ENCODE results near the gene TRAK2. TPM values are rescaled to one million over a fixed set of nuclear protein-coding genes. Genes with fewer than 3 reads are reported as not detected.

The TRAK2 gene
- total RNA-seq, 4 donors from 2014 or later, result 14.3 to 45.4 (median 20.3) TPM

- no peak for DNase-seq (ENCODE audit: low spot score in 2 of 2)
Measured at GRCh38 chr2:201358684-201359083, 92.6 kb downstream of the TRAK2 start.

GRCh38 chr2:201357221-201357620 is 94.0 kb downstream of the TRAK2 start, which contains the start of gene FLACC1:
Gene FLACC1, minus strand, starts transcription at chr2:201357345. Its CDS starts 5,941 bp downstream, at chr2:201351404.
- no peak within 1 kb of the TSS for H3K4me3 ChIP-seq
- 47% methylated on average over 1 of the region's 1 CpG for WGBS
- H3K36me3 ChIP-seq, result no peaks in the 10 kb centered on the region
- no peak for DNase-seq (ENCODE audit: low spot score in 2 of 2)
- no peak for TF ChIP-seq POLR2AphosphoS5 (IDR thresholded peaks at IDR 0.05)
- no peak for TF ChIP-seq POLR2A (IDR thresholded peaks at IDR 0.05)
- TF ChIP-seq, protein P1, sequence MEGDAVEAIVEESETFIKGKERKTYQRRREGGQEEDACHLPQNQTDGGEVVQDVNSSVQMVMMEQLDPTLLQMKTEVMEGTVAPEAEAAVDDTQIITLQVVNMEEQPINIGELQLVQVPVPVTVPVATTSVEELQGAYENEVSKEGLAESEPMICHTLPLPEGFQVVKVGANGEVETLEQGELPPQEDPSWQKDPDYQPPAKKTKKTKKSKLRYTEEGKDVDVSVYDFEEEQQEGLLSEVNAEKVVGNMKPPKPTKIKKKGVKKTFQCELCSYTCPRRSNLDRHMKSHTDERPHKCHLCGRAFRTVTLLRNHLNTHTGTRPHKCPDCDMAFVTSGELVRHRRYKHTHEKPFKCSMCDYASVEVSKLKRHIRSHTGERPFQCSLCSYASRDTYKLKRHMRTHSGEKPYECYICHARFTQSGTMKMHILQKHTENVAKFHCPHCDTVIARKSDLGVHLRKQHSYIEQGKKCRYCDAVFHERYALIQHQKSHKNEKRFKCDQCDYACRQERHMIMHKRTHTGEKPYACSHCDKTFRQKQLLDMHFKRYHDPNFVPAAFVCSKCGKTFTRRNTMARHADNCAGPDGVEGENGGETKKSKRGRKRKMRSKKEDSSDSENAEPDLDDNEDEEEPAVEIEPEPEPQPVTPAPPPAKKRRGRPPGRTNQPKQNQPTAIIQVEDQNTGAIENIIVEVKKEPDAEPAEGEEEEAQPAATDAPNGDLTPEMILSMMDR (IDR thresholded peaks at IDR 0.05), result no peak
- TF ChIP-seq EP300 (IDR thresholded peaks at IDR 0.05), result no peak
- no peak within 1 kb of the TSS for H3K27ac ChIP-seq
- H3K27me3 ChIP-seq, result no peaks in the 10 kb centered on the region
- H3K9me3 ChIP-seq, result no peaks in the 10 kb centered on the region
- no peaks in the 10 kb centered on the region for H3K4me1 ChIP-seq

More at GRCh38 chr2:201358684-201359083, 92.6 kb downstream of the TRAK2 start:
- Histone ChIP-seq H3K9me3 (no peaks in the 10 kb centered on the region), H3K27ac (no peak overlapping the region), H3K27me3 (no peaks in the 10 kb centered on the region), H3K4me1 (no peaks in the 10 kb centered on the region), H3K4me3 (no peak overlapping the region), H3K36me3 (peaks cover 3% of the 10 kb centered on the region)
- WGBS, result 94% methylated on average over 6 of the region's 7 CpGs
- TF ChIP-seq POLR2AphosphoS5 (IDR thresholded peaks at IDR 0.05) (no peak), POLR2A (IDR thresholded peaks at IDR 0.05) (no peak), EP300 (IDR thresholded peaks at IDR 0.05) (no peak)
- TF ChIP-seq, protein P1 (IDR thresholded peaks at IDR 0.05), result no peak

GRCh38 chr2:201353116-201353515 is 98.1 kb downstream of the TRAK2 start:
- H3K36me3 ChIP-seq, result no peaks in the 10 kb centered on the region
- H3K9me3 ChIP-seq, result no peaks in the 10 kb centered on the region
- no peak overlapping the region for H3K27ac ChIP-seq
- 62% methylated on average over 1 of the region's 1 CpG for WGBS
- no peaks in the 10 kb centered on the region for H3K4me1 ChIP-seq
- H3K27me3 ChIP-seq, result no peaks in the 10 kb centered on the region
- DNase-seq (ENCODE audit: low spot score in 2 of 2), result no peak
- H3K4me3 ChIP-seq, result no peak overlapping the region
- no peak for TF ChIP-seq EP300 (IDR thresholded peaks at IDR 0.05)
- no peak for TF ChIP-seq POLR2A (IDR thresholded peaks at IDR 0.05)
- TF ChIP-seq, protein P1 (IDR thresholded peaks at IDR 0.05), result no peak
- TF ChIP-seq POLR2AphosphoS5 (IDR thresholded peaks at IDR 0.05), result no peak

GRCh38 chr2:201350879-201351278 is 100.4 kb downstream of the TRAK2 start:
- TF ChIP-seq POLR2AphosphoS5 (IDR thresholded peaks at IDR 0.05) (no peak), POLR2A (IDR thresholded peaks at IDR 0.05) (no peak), EP300 (IDR thresholded peaks at IDR 0.05) (no peak)
- TF ChIP-seq, protein P1 (IDR thresholded peaks at IDR 0.05), result no peak

DNA sequence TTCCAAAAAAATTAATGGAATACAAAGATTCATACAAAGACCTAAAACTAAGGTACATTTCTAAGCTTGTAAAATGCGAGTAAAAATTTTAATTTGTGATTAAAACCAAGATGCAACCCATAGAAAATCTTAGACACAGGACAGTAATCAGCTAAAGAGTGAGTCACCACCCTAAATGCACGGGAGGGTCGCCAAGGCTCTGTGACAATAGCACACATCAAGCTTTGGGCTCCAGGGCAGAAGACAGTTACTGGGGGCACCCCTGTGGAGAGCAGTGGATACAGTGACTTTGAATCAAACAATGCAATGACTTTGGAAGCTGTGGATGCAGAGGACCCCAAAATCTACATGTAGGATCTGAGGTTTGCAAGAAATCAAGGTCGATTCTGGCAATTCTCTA is 101.7 kb downstream of the TRAK2 start:
- Histone ChIP-seq H3K27ac (no peak overlapping the region), H3K9me3 (no peaks in the 10 kb centered on the region), H3K27me3 (no peaks in the 10 kb centered on the region), H3K36me3 (no peaks in the 10 kb centered on the region), H3K4me1 (no peaks in the 10 kb centered on the region), H3K4me3 (no peak overlapping the region)
- no peak for DNase-seq (ENCODE audit: low spot score in 2 of 2)
- WGBS, result 72% methylated on average over 4 of the region's 4 CpGs
- no peak for TF ChIP-seq POLR2AphosphoS5 (IDR thresholded peaks at IDR 0.05)
- TF ChIP-seq EP300 (IDR thresholded peaks at IDR 0.05), result no peak
- no peak for TF ChIP-seq POLR2A (IDR thresholded peaks at IDR 0.05)
- TF ChIP-seq, protein P1 (IDR thresholded peaks at IDR 0.05), result no peak

More at GRCh38 chr2:201350879-201351278, 100.4 kb downstream of the TRAK2 start:
- Histone ChIP-seq H3K4me1 (no peaks in the 10 kb centered on the region), H3K27me3 (no peaks in the 10 kb centered on the region), H3K27ac (no peak overlapping the region), H3K36me3 (no peaks in the 10 kb centered on the region), H3K9me3 (no peaks in the 10 kb centered on the region), H3K4me3 (no peak overlapping the region)
- WGBS, result 96% methylated on average over 4 of the region's 4 CpGs
- no peak for DNase-seq (ENCODE audit: low spot score in 2 of 2)
